ENCODE results near the gene GYG2.

DNA sequence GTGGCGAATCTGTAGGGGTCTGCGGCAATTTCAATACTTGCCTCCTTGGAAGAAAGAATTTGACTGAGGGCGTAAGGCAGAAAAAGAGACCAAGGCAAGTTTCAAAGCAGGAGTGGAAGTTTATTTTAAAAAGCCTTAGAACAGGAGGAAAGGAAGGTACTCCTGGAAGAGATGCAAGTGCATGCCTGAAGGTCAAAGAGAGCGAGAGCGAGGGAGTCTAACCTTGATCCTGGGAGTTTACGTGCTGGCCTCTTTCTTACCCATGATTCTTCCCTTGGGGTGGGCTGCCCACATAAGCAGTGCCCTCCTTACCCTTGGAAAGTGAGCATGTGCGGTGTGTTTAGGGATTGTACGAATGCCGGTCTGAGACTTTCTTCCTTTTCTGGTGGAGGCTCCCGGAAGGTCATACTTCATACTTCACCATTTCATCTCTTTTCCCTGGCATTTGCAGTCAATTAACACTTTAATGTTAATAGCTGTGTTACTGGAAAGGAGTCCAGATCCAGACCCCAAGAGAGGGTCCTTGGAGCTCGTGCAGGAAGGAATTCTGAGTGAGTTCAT lies 60.4 kb downstream of the GYG2 start:
- TF ChIP-seq ZNF678 (CRISPR knock-in tag; IDR thresholded peaks at IDR 0.05) (no peak), HNF4G (IDR thresholded peaks at IDR 0.05; ENCODE audit: borderline replicate concordance, low read depth, low read length) (no peak), HNF4G (CRISPR knock-in tag; IDR thresholded peaks at IDR 0.05; ENCODE audit: borderline replicate concordance, low read depth) (no peak)
